Brain microvascular endothelial cell (primary cell): ENCODE data around the gene SLC5A5.
"Not testable (repeated sequence)": the region's sequence is repeated elsewhere in the genome, so short reads cannot be mapped to it uniquely, and the experiment has no call there.

ENCODE experiments used
- DNase-seq: peaks from one replicate; pipeline ENCODE4 v3.0.0-alpha.2; 2020
- H3K27ac ChIP-seq: fragments of 250-450 bp; sonication (Bioruptor Pico); 2 replicates; pipeline ENCODE4 v1.5.1; 2020; ENCODE audit warnings: mild to moderate bottlenecking, moderate library complexity
- H3K27me3 ChIP-seq: fragments of 250-450 bp; sonication (Bioruptor Pico); replicated peaks from 2 replicates; pipeline ENCODE4 v1.5.1; 2020; ENCODE audit warnings: mild to moderate bottlenecking
- H3K36me3 ChIP-seq: fragments of 250-450 bp; sonication (Bioruptor Pico); replicated peaks from 2 replicates; pipeline ENCODE4 v1.5.1; 2020; ENCODE audit warnings: mild to moderate bottlenecking
- H3K4me3 ChIP-seq: 2 replicates; pipeline ENCODE4 v1.5.1; 2011; ENCODE audit warnings: low read depth, mild to moderate bottlenecking, control low read depth, low read length, moderate library complexity
- in situ Hi-C: cut with HindIII; loops from 2 replicates; pipeline ENCODE4 v1.10.0; 2017; ENCODE audit warnings: low sequenced_read_pairs, low pct_ligation_motif_present
- TF ChIP-seq, protein P1 (sequence below): IDR thresholded peaks from 2 replicates; pipeline ENCODE4 v1.5.1; 2011; ENCODE audit warnings: low read depth, mild to moderate bottlenecking, moderate library complexity, low read length, control low read depth, inconsistent platforms; ENCODE audit errors: missing control alignments

Gene SLC5A5

DNA sequence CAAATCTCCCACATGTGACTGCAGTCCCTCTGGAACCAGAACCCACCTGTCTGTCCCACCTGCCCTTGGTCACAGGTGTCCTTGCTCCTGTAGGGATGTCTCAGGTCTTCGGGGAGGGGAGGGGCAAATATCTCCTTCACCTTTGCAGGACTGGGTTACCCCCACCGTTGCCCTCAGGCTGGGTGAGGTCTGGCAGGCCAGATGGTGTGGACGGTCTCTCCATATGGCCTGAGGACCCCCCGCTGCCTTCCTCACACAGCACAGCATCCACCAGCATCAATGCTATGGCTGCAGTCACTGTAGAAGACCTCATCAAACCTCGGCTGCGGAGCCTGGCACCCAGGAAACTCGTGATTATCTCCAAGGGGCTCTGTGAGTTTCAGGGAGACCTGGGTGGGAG is 10.0 kb downstream of the SLC5A5 start:
- no peak overlapping the region for H3K27ac ChIP-seq
- no peak for DNase-seq
- H3K36me3 ChIP-seq: no peaks in the 10 kb centered on the region
- TF ChIP-seq, protein P1, sequence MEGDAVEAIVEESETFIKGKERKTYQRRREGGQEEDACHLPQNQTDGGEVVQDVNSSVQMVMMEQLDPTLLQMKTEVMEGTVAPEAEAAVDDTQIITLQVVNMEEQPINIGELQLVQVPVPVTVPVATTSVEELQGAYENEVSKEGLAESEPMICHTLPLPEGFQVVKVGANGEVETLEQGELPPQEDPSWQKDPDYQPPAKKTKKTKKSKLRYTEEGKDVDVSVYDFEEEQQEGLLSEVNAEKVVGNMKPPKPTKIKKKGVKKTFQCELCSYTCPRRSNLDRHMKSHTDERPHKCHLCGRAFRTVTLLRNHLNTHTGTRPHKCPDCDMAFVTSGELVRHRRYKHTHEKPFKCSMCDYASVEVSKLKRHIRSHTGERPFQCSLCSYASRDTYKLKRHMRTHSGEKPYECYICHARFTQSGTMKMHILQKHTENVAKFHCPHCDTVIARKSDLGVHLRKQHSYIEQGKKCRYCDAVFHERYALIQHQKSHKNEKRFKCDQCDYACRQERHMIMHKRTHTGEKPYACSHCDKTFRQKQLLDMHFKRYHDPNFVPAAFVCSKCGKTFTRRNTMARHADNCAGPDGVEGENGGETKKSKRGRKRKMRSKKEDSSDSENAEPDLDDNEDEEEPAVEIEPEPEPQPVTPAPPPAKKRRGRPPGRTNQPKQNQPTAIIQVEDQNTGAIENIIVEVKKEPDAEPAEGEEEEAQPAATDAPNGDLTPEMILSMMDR: no peak
- in situ Hi-C loops: no loop called here
- H3K4me3 ChIP-seq: no peak overlapping the region
- no peaks in the 10 kb centered on the region for H3K27me3 ChIP-seq

DNA sequence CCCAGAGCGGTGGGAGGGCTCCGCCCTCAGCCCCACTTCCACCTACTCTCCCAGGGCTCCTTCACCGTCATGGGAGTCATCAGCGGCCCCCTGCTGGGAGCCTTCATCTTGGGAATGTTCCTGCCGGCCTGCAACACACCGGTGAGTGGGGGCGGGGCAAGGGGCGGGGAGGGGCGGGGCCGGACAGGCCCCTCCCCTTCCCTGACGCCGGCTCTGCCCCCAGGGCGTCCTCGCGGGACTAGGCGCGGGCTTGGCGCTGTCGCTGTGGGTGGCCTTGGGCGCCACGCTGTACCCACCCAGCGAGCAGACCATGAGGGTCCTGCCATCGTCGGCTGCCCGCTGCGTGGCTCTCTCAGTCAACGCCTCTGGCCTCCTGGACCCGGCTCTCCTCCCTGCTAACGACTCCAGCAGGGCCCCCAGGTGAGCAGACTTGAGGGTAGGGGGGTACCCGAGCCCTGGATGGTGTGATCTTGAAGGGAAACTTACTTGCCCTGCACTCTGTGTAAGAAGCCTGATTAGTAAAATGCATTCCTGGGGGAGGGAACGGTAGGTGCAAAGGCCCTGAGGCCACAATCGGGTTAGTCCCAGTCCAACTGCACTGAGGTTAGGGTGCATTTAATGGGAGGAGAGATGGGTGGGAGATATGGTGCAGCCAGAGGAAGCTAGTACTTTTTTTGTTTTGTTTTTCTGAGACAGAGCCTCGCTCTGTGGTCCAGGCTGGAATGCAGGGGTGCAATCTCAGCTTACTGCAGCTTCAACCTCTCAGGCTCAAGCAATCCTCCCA is 12.1 kb downstream of the SLC5A5 start:
- in situ Hi-C loops: no loop called here
- no peak for DNase-seq
- Histone ChIP-seq H3K27me3 (no peaks in the 10 kb centered on the region), H3K4me3 (no peak overlapping the region), H3K27ac (no peak overlapping the region), H3K36me3 (no peaks in the 10 kb centered on the region)
- TF ChIP-seq, protein P1: no peak

- in situ Hi-C loops: no loop called here
- Histone ChIP-seq H3K36me3 (no peaks in the 10 kb centered on the region), H3K4me3 (no peak overlapping the region), H3K27ac (no peak overlapping the region), H3K27me3 (no peaks in the 10 kb centered on the region)
- TF ChIP-seq, protein P1: no peak
- no peak for DNase-seq
These were observed 14.8 kb downstream of the SLC5A5 start for GRCh38 chr19:17886515-17886914.

DNA sequence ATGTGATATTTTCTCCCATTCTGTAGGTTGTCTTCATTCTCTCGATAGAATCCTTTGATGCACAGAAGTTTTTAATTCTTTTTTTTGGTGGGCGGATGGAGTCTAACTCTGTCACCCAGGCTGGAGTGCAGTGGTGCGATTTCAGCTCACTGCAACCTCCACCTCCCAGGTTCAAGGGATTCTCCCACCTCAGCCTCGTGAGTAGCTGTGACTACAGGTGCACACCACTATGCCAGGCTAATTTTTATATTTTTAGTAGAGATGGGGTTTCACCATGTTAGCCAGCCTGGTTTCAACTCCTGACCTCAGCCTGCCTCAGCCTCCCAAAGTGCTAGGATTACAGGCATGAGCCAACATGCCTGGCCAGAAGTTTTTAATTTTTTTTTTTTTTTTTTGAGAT is 15.5 kb downstream of the SLC5A5 start:
- H3K27ac ChIP-seq, DNase-seq, H3K27me3 ChIP-seq, H3K4me3 ChIP-seq, H3K36me3 ChIP-seq, in situ Hi-C loops: not testable (repeated sequence)

- TF ChIP-seq, protein P1: no peak
- Histone ChIP-seq H3K27me3 (no peaks in the 10 kb centered on the region), H3K4me3 (no peak overlapping the region), H3K27ac (no peak overlapping the region), H3K36me3 (no peaks in the 10 kb centered on the region)
- DNase-seq: no peak
- in situ Hi-C loops: no loop called here
These were observed 16.5 kb downstream of the SLC5A5 start for GRCh38 chr19:17888260-17888659.

GRCh38 chr19:17889609-17890214 is 18.0 kb downstream of the SLC5A5 start:
- no peak overlapping the region for H3K4me3 ChIP-seq
- H3K27me3 ChIP-seq: no peaks in the 10 kb centered on the region
- TF ChIP-seq, protein P1: no peak
- no peaks in the 10 kb centered on the region for H3K36me3 ChIP-seq
- H3K27ac ChIP-seq: no peak overlapping the region
- in situ Hi-C loops: no loop called here
- peak; percentile 53 for DNase-seq
